GM18511 (cell line): ENCODE measurements around the gene BICRAL.
"Not testable (repeated sequence)": the region's sequence is repeated elsewhere in the genome, so short reads cannot be mapped to it uniquely, and the experiment has no call there.

Source experiments
- ATAC-seq: cut with Tn5 transposase; IDR thresholded peaks from one replicate; pipeline ENCODE4 v1.9.1; 2021; ENCODE audit warnings: mild to moderate bottlenecking, moderate library complexity; ENCODE audit not compliant: unreplicated experiment

Gene BICRAL

DNA sequence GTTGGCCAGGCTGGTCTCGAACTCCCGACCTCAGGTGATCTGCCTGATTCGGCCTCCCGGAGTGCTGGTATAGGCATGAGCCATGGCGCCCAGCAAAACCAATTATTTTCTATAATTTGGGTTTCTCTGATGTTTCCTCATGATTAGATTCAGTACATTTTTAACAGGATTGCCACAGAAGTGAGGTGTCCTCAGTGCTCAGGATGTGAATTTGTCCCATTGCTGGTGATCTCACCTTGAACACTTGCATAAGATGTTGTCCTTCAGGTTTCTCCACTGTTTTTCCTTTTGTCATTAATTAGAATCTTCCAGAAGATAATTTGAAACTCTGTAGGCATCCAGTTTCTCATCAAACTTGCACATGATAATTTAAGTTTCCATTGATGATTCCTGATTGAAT is 52.2 kb downstream of the BICRAL start:
- no peak for ATAC-seq

DNA sequence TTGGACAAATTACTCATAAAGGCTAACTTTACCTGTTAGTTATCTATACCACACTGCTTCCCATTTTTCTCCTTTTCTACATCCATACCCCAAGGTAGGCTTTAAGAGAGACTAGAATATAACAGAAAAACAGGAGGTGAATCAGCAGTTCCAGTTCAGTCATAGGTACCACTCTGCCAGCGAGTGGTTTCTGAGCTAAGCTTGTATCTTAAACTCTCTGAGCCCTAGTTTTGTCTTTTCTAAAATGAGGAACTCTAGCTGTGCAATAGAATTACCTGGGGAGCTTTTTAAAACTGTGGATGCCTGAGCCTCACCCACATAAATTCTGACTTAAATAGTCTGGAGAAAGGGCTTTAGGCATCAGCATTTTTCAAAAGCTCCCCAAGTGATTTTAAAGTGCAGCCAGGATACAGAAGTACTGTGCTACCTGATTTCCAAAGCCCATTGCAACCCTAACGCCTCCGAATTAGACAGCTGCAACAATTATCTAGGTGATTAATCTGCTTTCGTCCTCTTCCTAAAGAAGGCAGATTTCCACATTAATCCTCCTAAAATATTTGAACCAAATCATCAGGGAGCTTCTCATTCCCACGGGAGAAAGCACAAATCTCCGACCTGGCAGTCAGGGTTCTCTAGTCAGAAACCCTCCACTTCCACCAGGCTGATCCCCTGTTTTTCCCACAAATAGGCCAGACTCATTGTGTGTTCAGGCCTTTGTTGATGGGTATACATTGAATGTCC is 60.2 kb downstream of the BICRAL start:
- ATAC-seq, result no peak

DNA sequence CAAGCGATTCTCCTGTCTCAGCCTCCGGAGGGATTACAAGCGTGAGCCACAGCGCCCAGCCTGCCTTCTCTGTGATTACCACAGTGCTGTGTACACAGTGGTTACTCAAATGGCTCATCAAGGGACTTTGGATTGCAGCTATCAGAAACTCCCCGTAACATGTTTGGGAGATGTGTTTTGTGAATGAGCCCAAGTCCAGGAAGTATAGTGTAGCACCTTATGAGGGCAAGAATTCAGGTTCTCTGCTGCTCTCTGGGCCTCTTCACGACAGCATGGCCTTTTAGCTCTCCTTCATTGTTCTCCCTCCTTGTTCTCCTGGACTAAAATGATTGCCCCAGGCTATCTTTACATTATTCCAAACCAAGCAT is 63.5 kb downstream of the BICRAL start:
- ATAC-seq, result no peak

DNA sequence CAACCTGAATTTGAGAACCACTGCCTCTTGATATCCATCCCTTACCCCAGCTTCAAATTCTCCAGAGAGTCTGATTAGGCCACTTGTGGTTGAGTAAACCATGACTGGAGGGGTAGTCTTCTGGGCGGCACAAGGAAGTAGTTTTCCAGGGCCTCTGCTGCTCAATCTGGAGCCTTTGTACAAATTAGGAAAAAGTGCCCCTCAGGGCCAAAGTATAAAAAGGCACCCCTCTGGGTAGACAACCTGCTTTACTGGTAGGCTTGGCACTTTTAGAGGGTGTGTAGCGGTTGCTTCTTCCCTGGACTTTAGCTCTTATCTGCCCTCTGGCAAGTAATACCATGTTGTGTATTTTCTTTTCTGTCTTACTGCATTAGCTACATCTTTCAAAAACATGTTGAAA is 64.7 kb downstream of the BICRAL start:
- ATAC-seq, result no peak

DNA sequence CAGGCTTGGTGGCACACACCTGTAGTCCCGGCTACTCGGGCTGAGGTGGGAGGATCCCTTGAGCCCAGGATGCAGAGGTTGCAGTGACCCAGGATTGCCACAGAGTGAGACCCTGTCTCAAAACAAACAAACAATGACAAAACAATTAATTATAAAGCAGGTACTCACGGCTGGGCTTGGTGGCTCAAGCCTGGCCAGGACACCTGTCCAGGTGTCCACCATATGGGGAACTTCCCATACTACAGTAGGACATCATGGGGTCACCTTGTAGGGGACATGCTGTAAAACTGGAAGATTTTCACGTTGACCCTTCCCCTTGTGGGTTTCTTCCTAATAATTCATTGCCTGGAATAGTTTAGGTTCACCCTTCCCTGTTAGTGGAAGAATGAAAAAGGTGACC is 66.8 kb downstream of the BICRAL start:
- ATAC-seq, result no peak

DNA sequence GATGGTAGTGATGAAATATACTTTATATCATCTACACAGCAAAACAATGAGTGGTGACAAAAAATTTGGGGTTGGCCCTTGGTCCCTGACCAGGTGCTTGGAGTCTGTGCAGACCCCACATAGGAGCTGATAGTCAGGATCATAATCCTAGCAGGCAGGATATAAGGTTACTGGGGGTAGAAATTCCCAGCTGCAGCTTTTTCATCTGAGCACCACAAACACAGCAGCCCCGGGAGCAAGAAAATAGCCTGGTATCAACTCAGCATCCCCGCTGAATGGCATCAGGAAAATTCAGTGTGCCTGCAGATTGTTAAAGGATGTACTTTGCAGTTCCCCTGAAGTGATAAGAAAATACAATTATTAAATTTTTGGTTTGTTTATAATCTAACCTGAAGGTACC is 69.7 kb downstream of the BICRAL start:
- ATAC-seq, result no peak

DNA sequence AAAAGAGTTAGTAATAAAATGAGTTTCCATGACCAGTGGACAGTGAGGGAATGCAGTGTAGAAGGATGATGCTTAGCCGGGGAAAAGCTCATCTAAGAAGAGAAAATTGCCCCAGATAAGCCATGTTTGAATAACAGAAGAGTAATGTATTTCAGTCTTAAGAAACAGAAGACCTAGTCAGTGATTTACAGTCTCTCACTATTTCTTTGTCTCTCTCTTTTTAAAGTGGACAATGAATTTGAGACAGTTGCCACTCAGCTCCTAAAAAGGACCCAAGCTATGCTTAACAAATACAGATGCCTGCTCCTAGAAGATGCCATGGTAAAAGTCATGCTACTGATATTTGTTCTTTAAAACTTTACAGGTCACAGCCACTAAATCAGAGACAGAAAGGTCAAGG is 78.2 kb downstream of the BICRAL start:
- no peak for ATAC-seq

DNA sequence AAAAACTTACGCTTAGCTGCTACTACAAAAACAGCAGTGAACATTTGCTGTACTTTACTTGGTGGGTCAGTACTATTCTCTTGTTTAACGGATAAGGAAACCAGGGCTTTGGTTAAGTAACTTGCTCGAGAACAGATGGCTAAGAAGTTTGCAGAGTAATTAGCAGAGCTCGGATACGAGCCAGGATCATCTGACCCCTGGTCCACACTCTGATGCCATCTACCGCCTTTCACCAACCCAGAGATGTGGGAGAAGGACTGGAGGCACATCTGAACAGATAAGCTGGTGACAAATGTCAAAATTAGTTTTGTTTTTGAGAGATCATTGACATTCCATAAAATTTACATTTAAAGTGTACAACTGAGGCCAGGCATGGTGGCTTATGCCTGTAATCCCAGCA is 78.6 kb downstream of the BICRAL start:
- ATAC-seq, result no peak

DNA sequence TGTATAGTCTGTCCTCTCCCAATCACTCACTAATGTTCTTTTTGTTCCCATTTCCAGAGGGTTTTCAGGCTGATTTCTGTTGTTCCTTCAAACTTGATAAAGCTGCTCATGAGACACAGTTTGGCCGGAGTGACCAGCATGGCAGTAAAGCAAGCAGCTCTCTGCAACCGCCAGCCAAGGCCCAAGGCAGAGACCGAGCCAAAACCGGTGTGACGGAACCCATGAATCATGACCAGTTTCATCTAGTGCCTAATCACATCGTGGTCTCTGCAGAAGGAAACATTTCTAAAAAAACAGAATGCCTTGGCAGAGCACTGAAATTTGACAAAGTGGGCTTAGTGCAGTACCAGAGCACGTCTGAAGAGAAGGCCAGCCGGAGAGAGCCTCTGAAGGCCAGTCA is 82.8 kb downstream of the BICRAL start:
- no peak for ATAC-seq

DNA sequence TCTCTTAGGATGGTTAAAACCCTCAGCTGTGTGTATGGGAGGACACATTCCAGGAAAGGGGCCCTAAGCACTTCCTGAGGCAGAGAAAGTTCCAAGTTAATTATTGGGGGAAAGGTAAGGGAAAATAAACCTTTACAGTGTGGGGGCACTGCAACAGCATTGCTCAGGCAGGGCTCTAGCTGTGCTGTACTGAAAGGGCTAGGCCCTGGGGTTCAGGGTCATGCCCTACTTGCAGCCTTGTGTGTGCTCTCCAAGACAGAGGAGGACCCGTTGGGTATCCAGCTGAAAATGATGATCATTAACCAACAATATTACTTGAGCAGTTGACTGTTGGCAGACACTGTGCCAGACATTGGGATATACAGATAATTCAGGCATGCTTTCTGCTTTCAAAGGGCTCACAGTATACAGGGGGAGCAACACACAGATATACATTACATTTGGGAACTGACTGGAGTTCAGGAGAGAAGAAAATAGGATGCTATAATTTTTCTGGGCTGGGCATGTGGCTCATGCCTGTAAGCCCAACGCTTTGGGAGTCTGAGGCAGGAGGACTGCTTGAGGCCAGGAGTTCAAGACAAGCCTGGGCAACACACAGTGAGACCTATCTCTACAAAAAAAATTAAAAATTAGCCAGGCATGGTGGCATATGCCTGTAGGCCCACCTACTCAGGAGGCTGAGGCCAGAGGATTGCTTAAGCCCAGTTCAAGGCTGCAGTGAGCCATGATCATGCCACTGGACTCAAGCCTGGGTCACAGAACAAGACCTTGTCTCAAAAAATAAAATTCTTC is 88.5 kb downstream of the BICRAL start:
- ATAC-seq, result no peak

DNA sequence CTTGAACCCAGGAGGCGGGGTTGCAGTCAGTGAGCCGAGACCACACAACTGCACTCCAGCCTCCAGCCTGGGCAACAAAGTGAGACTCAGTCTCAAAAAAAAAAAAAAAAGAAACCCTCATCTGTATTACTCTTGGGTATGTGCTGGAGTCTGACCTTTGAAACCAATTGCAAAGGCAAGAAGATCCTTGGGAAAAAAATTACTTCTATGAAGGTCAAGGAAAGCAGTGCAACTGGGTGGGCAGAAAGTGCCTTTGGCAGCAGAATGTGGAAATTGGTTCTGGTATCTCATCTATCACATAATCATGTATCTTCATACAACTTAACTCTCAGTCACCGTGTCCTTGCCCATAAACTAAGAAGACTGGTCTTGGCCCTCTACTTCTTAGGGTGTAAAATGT is 89.9 kb downstream of the BICRAL start:
- ATAC-seq, result no peak

DNA sequence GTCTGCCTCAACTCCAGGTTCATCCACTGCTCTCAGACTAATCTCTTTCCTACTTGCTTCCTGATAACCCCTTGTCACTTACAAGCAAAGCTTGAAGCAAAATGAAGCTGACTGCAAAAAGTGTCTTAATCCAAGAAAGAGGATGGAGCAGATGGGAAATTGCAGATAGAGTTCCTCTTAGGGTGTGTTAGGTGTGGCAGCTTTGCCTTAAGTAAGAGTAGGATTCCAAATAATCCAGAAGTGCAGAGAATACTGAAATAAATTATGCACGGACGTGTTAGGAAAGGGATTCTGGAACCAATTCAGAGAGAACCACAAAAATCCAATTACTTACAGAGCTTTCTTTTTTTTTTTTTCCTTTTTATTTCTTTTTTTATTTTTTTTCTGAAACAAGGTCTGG is 91.5 kb downstream of the BICRAL start:
- no peak for ATAC-seq

DNA sequence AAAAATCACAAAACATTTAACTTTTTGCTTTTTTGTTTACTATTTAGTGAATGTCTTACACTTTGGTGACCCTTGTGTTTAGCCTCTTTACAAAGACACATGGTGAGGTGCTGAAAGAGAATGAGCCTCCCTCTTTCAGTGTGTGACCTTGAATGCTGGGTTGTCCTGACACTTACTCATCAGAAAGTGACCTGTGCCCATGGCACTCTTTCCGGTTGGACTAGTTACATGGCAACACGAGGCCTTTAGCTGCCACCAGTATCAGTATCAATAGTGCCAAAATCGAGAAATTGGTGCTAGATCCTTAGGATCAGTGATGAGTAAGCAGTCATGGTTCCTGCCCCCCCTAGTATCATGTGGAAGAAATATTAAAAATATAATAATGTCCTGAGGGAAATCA is 95.8 kb downstream of the BICRAL start:
- ATAC-seq, result no peak

DNA sequence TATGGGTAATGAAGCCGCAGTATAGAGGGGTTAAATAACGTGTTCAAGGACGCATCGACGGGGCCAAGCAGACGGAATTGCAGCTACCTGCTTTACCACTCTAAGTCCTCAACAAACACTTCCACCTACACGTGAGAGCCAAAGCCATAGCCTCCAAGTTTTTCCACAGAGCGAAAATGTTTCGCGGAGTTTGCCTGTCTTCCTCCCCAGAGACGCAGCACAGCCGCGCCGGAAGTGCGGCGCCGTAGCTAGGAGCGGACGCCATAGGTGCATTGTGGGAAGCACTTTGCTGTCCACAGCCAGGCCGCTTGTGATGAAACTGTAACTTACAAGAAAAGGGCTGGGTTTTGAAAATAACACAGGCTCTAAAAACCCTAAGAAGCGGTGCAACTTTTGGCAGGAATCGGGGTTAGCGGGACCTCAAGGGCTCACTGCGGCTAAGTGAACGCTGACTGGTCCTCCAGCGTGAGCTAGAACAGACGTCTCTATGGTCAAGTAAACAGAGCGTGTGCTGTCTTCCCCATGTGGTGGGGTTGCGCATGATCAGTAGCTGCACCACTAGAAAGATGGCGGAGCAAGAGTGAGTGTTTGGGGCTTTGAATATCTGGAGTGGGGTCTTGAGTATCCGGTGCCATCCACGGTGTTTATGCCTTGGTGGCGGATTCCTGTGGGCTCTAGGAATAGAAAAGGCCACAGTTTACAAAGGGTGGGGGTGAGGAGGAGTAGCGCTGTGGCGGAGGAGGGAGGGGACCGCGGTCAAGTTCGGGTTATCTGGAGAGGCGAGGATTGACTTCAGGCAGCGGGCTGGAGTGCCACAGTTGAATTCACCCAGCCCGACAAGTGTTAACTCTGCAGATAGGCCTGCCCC is 97.8 kb downstream of the BICRAL start, which contains the start of gene RPL7L1:
TSS of gene RPL7L1 (plus strand) at position 245 of the 868 bp plus-strand sequence. CDS start at position 540, 295 bp downstream.
- ATAC-seq, result peak; percentile 96

DNA sequence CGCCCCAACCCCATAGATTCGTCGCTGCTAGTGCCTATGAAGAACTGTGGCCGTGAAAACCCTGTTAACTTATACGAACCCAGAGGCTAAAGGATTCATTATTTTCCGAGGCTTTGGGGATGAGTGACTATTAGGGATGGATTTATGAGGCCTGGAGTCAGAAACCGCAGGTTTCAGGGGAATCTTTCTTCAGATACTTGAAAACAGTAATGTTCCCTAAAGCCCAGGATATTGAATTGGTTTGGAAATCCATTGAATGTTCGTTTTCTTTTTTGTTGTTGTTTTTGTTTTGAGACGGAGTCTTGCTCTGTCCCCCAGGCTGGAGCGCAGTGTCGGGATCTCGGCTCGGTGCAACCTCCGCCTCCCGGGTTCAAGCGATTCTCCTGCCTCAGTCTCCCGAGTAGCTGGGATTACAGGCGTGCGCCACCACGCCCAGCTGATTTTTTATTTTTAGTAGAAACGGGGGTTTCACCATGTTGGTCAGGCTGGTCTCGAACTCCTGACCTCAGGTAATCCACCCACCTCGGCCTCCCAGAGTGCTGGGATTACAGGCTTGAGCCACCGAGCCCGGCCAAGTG is 98.5 kb downstream of the BICRAL start:
- ATAC-seq, result not testable (repeated sequence)

DNA sequence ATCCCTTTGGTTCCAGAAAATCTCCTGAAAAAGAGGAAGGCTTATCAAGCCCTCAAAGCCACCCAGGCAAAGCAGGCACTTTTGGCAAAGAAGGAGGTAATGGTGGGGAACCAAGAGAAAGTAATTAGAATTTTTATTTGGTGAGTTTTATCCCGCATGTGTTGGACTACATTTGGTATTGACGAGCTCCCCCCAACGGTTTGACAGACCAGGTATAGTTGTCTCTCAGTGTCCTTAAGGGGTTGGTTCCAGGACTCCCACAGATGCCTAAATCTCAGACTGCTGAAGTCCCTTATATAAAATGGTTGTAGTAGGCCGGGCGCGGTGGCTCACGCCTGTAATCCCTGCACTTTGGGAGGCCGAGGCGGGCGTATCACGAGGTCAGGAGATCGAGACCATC is 99.0 kb downstream of the BICRAL start:
- ATAC-seq, result not testable (repeated sequence)

DNA sequence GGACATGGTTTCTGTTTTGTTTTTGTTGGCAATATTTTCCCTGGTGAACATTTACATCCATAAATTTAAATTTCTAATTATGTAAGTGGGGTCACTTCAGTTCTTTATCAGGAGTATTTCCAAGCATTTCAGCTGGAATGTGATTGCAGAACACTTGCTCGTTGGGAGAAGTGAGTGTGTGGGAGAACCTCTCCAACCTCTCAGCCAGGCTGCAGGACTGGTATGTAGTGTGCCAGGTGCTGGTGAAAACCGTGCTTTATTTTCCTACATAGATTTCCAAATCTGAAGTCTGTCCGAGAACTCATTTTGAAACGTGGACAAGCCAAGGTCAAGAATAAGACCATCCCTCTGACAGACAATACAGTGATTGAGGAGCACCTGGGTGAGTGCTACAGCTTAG is 103.8 kb downstream of the BICRAL start:
- ATAC-seq, result no peak

DNA sequence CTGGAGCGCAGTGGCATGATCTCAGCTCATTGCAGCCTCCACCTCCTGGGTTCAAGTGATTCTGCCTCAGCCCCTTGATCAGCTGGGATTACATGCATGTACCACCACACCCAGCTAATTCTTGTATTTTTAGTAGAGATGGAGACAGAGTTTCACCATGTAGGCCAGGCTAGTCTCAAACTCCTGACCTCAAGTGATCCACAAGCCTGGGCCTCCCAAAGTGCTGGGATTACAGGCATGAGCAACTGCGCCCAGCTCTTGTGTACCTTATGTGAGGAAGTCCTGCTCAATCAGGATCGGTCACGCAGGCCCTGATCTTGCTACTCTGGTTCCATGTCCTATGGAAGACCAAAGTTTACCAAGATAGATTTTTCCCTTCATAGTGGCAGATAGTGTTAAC is 106.3 kb downstream of the BICRAL start:
- not testable (repeated sequence) for ATAC-seq

DNA sequence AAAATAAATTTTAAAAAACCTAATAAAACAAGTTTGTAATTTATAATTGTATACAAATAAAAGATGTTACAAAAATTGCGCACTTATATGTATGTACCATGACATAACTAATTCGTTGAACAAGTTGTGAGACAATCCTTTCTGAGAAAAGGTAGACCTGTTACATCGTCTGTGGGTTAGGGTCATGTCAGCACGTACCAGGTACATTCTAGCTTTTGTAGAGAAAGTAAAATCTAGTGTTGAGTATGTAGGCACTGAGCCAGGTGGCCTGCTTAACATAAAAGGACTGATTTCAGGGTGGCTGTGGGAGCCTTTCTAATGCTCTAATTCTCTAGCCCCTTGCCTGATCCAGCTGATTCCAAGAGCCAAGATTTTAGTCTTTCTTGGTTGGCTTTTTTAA is 108.0 kb downstream of the BICRAL start:
- ATAC-seq, result no peak

DNA sequence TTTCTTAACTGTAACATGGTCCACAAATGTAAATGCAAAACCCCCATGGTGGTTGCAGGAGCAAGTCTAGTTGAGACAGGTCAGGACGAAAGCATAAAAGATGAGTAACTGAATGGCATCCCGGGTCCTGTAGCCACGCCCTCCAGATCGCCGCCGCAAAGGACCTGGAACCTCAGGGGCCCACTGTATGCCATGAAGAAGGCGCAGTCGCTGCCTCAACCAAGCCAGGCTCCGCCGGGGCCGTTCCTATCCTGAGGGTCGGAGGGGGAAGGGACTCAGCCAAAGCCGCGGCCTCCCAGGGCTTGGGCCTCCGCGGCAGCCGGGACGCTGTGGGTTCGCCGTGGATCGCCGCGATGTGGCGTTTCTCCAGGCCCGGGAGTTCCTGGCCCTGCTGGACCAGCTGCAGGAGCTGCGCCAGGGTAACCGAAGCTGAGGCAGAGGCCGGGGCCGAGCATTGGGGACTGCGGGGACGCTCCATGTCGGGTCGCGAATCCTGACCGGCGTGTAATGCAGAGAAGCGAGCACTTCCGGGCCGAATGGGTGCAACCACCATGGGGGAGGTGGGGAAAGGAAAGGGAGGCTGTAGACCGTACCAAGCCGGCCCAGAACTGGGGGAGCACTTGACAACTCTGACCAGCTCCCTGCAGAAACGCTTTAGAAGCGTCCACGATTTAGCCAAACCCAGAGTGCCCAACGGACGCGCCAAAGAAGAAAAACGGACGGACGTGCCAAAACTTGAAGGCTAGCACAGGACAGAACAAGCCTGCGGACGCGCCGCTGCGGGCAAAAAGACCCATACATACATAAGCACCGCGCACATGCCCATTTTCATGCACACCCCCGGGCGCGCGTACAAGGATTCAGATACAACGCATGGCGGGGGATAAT is 108.7 kb downstream of the BICRAL start:
- peak; percentile 93 for ATAC-seq
